Measurements from ENCODE around the gene GCSAM. TPM values are rescaled to one million over a fixed set of nuclear protein-coding genes. Genes with fewer than 3 reads are reported as not detected.

Gene GCSAM
- total RNA-seq, 1 donor from 2014 or later = 0.90 TPM

GRCh38 chr3:112129925-112130637 is 3.0 kb downstream of the GCSAM start:
- DNase-seq (no peak), ATAC-seq (no peak)
- Histone ChIP-seq H3K9me3 (no peaks in the 10 kb centered on the region), H3K4me1 (no peaks in the 10 kb centered on the region), H3K27ac (no peak overlapping the region), H3K36me3 (no peaks in the 10 kb centered on the region), H3K27me3 (no peaks in the 10 kb centered on the region), H3K4me3 (no peak overlapping the region)
- intact Hi-C loops (cut with DNase I) = no loop called here
- TF ChIP-seq, protein P1, sequence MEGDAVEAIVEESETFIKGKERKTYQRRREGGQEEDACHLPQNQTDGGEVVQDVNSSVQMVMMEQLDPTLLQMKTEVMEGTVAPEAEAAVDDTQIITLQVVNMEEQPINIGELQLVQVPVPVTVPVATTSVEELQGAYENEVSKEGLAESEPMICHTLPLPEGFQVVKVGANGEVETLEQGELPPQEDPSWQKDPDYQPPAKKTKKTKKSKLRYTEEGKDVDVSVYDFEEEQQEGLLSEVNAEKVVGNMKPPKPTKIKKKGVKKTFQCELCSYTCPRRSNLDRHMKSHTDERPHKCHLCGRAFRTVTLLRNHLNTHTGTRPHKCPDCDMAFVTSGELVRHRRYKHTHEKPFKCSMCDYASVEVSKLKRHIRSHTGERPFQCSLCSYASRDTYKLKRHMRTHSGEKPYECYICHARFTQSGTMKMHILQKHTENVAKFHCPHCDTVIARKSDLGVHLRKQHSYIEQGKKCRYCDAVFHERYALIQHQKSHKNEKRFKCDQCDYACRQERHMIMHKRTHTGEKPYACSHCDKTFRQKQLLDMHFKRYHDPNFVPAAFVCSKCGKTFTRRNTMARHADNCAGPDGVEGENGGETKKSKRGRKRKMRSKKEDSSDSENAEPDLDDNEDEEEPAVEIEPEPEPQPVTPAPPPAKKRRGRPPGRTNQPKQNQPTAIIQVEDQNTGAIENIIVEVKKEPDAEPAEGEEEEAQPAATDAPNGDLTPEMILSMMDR (IDR thresholded peaks at IDR 0.05) = no peak

DNA sequence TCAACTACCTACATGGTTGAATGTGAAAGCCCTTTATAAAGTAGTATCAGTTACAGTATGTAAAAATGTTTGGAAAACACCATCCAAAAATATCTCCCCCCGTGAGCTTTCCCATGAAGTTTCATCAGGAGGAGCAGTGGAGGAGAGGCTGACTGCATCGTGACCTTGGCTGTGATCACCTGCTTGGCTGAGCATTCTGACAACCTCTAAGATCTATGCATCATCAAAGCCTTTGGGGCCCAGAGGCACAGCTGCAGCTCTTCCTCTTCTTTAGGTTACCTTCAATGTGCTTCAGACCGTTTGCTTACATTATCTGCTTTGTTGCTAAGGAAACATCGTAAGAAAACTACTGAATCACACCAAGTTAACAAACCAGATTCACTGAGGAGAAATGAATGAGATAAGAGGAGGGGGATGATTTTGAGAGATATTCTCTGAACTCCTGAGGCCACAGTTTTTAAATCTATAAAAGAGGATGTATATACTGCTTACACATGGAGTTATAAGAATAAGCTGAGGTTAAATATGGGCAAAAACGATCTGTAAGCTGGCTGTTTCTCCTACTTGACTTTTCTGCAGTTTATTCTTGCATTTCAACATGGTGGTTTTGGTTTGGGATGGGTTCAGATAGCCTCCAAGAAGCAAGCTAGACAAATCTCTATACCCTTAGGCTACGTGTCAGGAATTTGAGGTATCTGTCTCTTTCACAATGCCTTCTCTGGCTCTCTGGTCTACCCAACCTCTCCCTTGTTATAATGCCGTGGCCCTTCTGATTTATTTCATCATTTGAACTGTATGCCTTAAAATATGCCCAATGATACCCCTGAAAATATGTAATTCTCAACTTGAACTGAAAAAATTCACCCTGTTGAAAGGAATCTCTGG is 4.0 kb downstream of the GCSAM start:
- no peaks in the 10 kb centered on the region for H3K4me1 ChIP-seq
- no peaks in the 10 kb centered on the region for H3K36me3 ChIP-seq
- no peaks in the 10 kb centered on the region for H3K27me3 ChIP-seq
- H3K27ac ChIP-seq = no peak overlapping the region
- H3K9me3 ChIP-seq = no peaks in the 10 kb centered on the region
- no peak for DNase-seq
- intact Hi-C loops (cut with DNase I) = no loop called here
- ATAC-seq = no peak
- no peak overlapping the region for H3K4me3 ChIP-seq
- TF ChIP-seq, protein P1 (IDR thresholded peaks at IDR 0.05) = no peak

GRCh38 chr3:112127522-112128494 is 5.2 kb downstream of the GCSAM start:
- H3K27ac ChIP-seq = no peak overlapping the region
- no peak for ATAC-seq

DNA sequence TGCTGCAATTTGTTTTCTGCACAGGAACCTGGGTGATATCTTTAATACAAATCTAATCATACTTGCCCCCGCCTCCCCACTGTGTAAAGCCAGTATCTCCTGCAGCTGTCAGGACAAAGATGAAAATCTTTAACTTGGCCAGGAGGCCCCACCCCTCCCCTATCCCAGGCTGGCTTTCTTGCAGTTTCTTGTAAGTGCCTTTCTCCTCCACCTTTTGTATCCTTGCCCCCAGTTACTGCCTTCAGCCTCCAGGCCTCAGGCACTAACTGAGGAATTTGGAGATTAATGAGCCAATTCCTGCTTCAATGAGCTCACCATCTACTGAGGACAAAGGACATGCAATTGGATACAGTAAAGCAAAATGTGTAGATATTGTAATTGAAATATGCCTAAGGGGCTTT is 6.5 kb downstream of the GCSAM start:
- ATAC-seq (no peak), DNase-seq (no peak)
- intact Hi-C loops (cut with DNase I) = no loop called here
- Histone ChIP-seq H3K4me3 (no peak overlapping the region), H3K27ac (no peak overlapping the region), H3K27me3 (no peaks in the 10 kb centered on the region), H3K36me3 (no peaks in the 10 kb centered on the region), H3K9me3 (no peaks in the 10 kb centered on the region), H3K4me1 (no peaks in the 10 kb centered on the region)
- TF ChIP-seq, protein P1 (IDR thresholded peaks at IDR 0.05) = no peak

More at GRCh38 chr3:112127522-112128494, 5.2 kb downstream of the GCSAM start:
- no peak for DNase-seq
- no peaks in the 10 kb centered on the region for H3K27me3 ChIP-seq
- no peaks in the 10 kb centered on the region for H3K36me3 ChIP-seq
- no peak overlapping the region for H3K4me3 ChIP-seq
- TF ChIP-seq, protein P1 (IDR thresholded peaks at IDR 0.05) = no peak
- no peaks in the 10 kb centered on the region for H3K4me1 ChIP-seq
- intact Hi-C loops (cut with DNase I) = no loop called here
- H3K9me3 ChIP-seq = no peaks in the 10 kb centered on the region

GRCh38 chr3:112124907-112125607 is 8.0 kb downstream of the GCSAM start:
- no peak overlapping the region for H3K27ac ChIP-seq
- H3K36me3 ChIP-seq = no peaks in the 10 kb centered on the region
- no peak overlapping the region for H3K4me3 ChIP-seq
- H3K9me3 ChIP-seq = no peaks in the 10 kb centered on the region
- no peaks in the 10 kb centered on the region for H3K27me3 ChIP-seq
- TF ChIP-seq, protein P1 (IDR thresholded peaks at IDR 0.05) = no peak
- DNase-seq (no peak), ATAC-seq (no peak)
- intact Hi-C loops (cut with DNase I) = no loop called here
- no peaks in the 10 kb centered on the region for H3K4me1 ChIP-seq

All from upper lobe of right lung (tissue), 1 donor.